Activated CD4-positive, alpha-beta memory T cell treated with anti-CD3 and anti-CD28 coated beads, Interleukin-2, amount 10 ng/mL, durations not matched to agents 7 days and 5 days (primary cell): ENCODE data around the gene ACTR1A. TPM values are rescaled to one million over a fixed set of nuclear protein-coding genes. Genes with fewer than 3 reads are reported as not detected.

Source experiments
- total RNA-seq, 2 experiments: library from RNA; stranded (reverse); gene quantifications; one replicate each; pipeline ENCODE4 v1.2.3, GENCODE V29; 2021

Gene ACTR1A
- total RNA-seq, 2 experiments from 2014 or later: 74.3 to 78.9 TPM

Other genes with a start within 250 kb of the ACTR1A start
- gene NFKB2, start 107.0 kb downstream of the ACTR1A start, total RNA-seq: 100 to 1,000 TPM; 121 to 122 TPM
- 1 to 10 TPM; 1.4 TPM for gene PSD, start 83.9 kb downstream of the ACTR1A start, total RNA-seq
- 10 to 100 TPM; 13.5 to 14.3 TPM for gene FBXL15, start 81.9 kb downstream of the ACTR1A start, total RNA-seq
- gene CUEDC2, start 70.1 kb downstream of the ACTR1A start, total RNA-seq: 10 to 100 TPM; 60.9 to 64.5 TPM
- under 1 TPM in 1 of 2 experiments, not detected in 1; 0.33 TPM for gene C10orf95, start 51.2 kb downstream of the ACTR1A start, total RNA-seq
- 10 to 100 TPM; 18.0 to 19.6 TPM for gene SUFU, start 1.3 kb upstream of the ACTR1A start, total RNA-seq
- gene TRIM8, start 141.8 kb upstream of the ACTR1A start, total RNA-seq: 10 to 100 TPM; 53.0 to 56.0 TPM
- gene ARL3, start 211.7 kb upstream of the ACTR1A start, total RNA-seq: 1 to 10 TPM; 5.7 to 6.1 TPM
- 10 to 100 TPM; 10.8 to 11.5 TPM for gene SFXN2, start 211.9 kb upstream of the ACTR1A start, total RNA-seq
- 10 to 100 TPM; 31.7 to 31.9 TPM for gene WBP1L, start 241.2 kb upstream of the ACTR1A start, total RNA-seq